IMR-90 (cell line): ENCODE results near the gene INPP5D. TPM values are rescaled to one million over a fixed set of nuclear protein-coding genes. Genes with fewer than 3 reads are reported as not detected.

Experiments used
- ATAC-seq: fragments of 200-7000 bp; cut with Tn5 transposase; 2 replicates; pipeline ENCODE4 v1.9.1; 2020; ENCODE audit warnings: low read depth, mild to moderate bottlenecking, moderate library complexity
- BruUV-seq: library from RNA; stranded (reverse); fragments of 400-500 nt; replicated peaks from 2 replicates; lab custom pipeline; 2021; lab: Mats Ljungman, UMichigan
- CTCF ChIA-PET: fragments of 300-600 bp; formaldehyde crosslinking; extraction: SDS; loops from one replicate; lab custom pipeline; 2021; ENCODE audit warnings: antibody characterized with exemption; lab: Yijun Ruan, JAX
- POLR2A ChIA-PET: fragments of 300-600 bp; sonication (Branson Sonifier 250); formaldehyde crosslinking; loops from one replicate; lab custom pipeline; 2022; ENCODE audit warnings: antibody characterized with exemption; ENCODE audit not compliant: unreplicated experiment; lab: Charles Lee
- DNase-seq: peaks from one replicate; pipeline ENCODE4 v3.0.0; 2013
- H2AFZ ChIP-seq: replicated peaks from 2 replicates; pipeline ENCODE3; 2013; ENCODE audit warnings: low read length, mild to moderate bottlenecking; ENCODE audit not compliant: poor library complexity
- H2AK5ac ChIP-seq: 2 replicates; pipeline ENCODE4 v1.6.1; 2013; ENCODE audit warnings: low read depth, low read length, inconsistent platforms
- H2AK9ac ChIP-seq: replicated peaks from 2 replicates; pipeline ENCODE3; 2013; ENCODE audit warnings: mild to moderate bottlenecking, low read depth, low read length, moderate library complexity; ENCODE audit not compliant: poor library complexity
- H2BK120ac ChIP-seq: 2 replicates; pipeline ENCODE4 v1.6.1; 2013; ENCODE audit warnings: low read depth, low read length, inconsistent platforms
- H2BK15ac ChIP-seq: 3 replicates; pipeline ENCODE4 v1.6.1; 2013; ENCODE audit warnings: low read depth, low read length, inconsistent platforms
- H2BK20ac ChIP-seq: 2 replicates; pipeline ENCODE4 v1.6.1; 2013; ENCODE audit warnings: low read depth, mild to moderate bottlenecking, inconsistent platforms, low read length, moderate library complexity
- H2BK5ac ChIP-seq: 2 replicates; pipeline ENCODE4 v1.6.1; 2013; ENCODE audit warnings: mild to moderate bottlenecking, low read depth, low read length, inconsistent platforms; ENCODE audit not compliant: poor library complexity, severe bottlenecking
- H3K14ac ChIP-seq: replicated peaks from 2 replicates; pipeline ENCODE4 v1.6.1; 2013; ENCODE audit warnings: low read depth, low read length, inconsistent platforms
- H3K18ac ChIP-seq: 2 replicates; pipeline ENCODE4 v1.6.1; 2013; ENCODE audit warnings: low read depth, low read length, control low read depth
- H3K23ac ChIP-seq: 2 replicates; pipeline ENCODE4 v1.6.1; 2013; ENCODE audit warnings: low read depth, low read length, inconsistent platforms
- H3K27ac ChIP-seq: 2 replicates; pipeline ENCODE4 v1.5.1; 2013; ENCODE audit warnings: mild to moderate bottlenecking, control low read depth, low read length; ENCODE audit not compliant: insufficient read depth
- H3K27me3 ChIP-seq: 2 replicates; pipeline ENCODE4 v1.6.1; 2013; ENCODE audit warnings: low read length; ENCODE audit not compliant: control insufficient read depth, insufficient read depth
- H3K36me3 ChIP-seq: 2 replicates; pipeline ENCODE4 v1.6.1; 2013; ENCODE audit warnings: low read length, mixed read lengths; ENCODE audit not compliant: control insufficient read depth, insufficient read depth
- H3K4ac ChIP-seq: 2 replicates; pipeline ENCODE4 v1.6.1; 2013; ENCODE audit warnings: low read depth, low read length, inconsistent platforms
- H3K4me1 ChIP-seq: 2 replicates; pipeline ENCODE4 v1.6.1; 2013; ENCODE audit warnings: low read length, mixed read lengths; ENCODE audit not compliant: control insufficient read depth, insufficient read depth
- H3K4me2 ChIP-seq: 2 replicates; pipeline ENCODE4 v1.6.1; 2013; ENCODE audit warnings: low read depth, mild to moderate bottlenecking, control low read depth, low read length, moderate library complexity
- H3K4me3 ChIP-seq: 2 replicates; pipeline ENCODE4 v1.5.1; 2013; ENCODE audit warnings: low read depth, mild to moderate bottlenecking, control low read depth, low read length, moderate library complexity; ENCODE audit not compliant: insufficient read depth
- H3K56ac ChIP-seq: 2 replicates; pipeline ENCODE4 v1.6.1; 2013; ENCODE audit warnings: low read length, inconsistent platforms; ENCODE audit not compliant: insufficient read depth; ENCODE audit errors: extremely low read depth
- H3K79me1 ChIP-seq, 2 experiments: 2 replicates each; pipeline ENCODE4 v1.6.1; 2013; ENCODE audit warnings: low read length in 2 of 2, inconsistent platforms in 1 of 2, low read depth in 1 of 2
- H3K9ac ChIP-seq: 2 replicates; pipeline ENCODE4 v1.6.1; 2013; ENCODE audit warnings: low read depth, low read length, control low read depth
- H3K9me1 ChIP-seq: 2 replicates; pipeline ENCODE4 v1.6.1; 2013; ENCODE audit warnings: low read length, inconsistent platforms; ENCODE audit not compliant: insufficient read depth
- H3K9me3 ChIP-seq: 2 replicates; pipeline ENCODE4 v1.6.1; 2013; ENCODE audit warnings: low read length; ENCODE audit not compliant: control insufficient read depth, insufficient read depth
- H4K20me1 ChIP-seq: 2 replicates; pipeline ENCODE4 v1.6.1; 2013; ENCODE audit warnings: low read length, inconsistent platforms; ENCODE audit not compliant: insufficient read depth
- H4K5ac ChIP-seq: 2 replicates; pipeline ENCODE4 v1.6.1; 2013; ENCODE audit warnings: mild to moderate bottlenecking, low read depth, low read length, control low read depth
- H4K8ac ChIP-seq, 2 experiments: 2 replicates each; pipeline ENCODE4 v1.6.1; 2013; ENCODE audit warnings: low read depth in 2 of 2, low read length in 2 of 2, control low read depth in 1 of 2, inconsistent platforms in 1 of 2
- H4K91ac ChIP-seq: 2 replicates; pipeline ENCODE4 v1.6.1; 2013; ENCODE audit warnings: low read depth, low read length, inconsistent platforms; ENCODE audit not compliant: insufficient read depth
- BHLHE40 ChIP-seq: fragments of 150-350 bp; IDR thresholded peaks from 2 replicates; pipeline ENCODE4 v1.6.1; 2016; ENCODE audit warnings: mild to moderate bottlenecking, low read depth, low read length
- CEBPB ChIP-seq: IDR thresholded peaks from 2 replicates; pipeline ENCODE4 v1.6.1; 2012; ENCODE audit warnings: low read depth, low read length, improper control_type of control experiment
- CHD1 ChIP-seq: IDR thresholded peaks from 2 replicates; pipeline ENCODE4 v1.6.1; 2012; ENCODE audit warnings: low read depth, low read length, improper control_type of control experiment
- CTCF ChIP-seq: conservative IDR thresholded peaks from 2 replicates; pipeline ENCODE4 v1.5.1; 2012; ENCODE audit warnings: mild to moderate bottlenecking, low read depth, low read length, improper control_type of control experiment
- ELK1 ChIP-seq: fragments of 150-350 bp; IDR thresholded peaks from 2 replicates; pipeline ENCODE4 v1.6.1; 2016; ENCODE audit warnings: low read depth, mild to moderate bottlenecking, low read length, moderate library complexity, borderline replicate concordance
- MAFK ChIP-seq: IDR thresholded peaks from 2 replicates; pipeline ENCODE4 v1.6.1; 2012; ENCODE audit warnings: low read depth, low read length, improper control_type of control experiment
- MXI1 ChIP-seq: IDR thresholded peaks from 2 replicates; pipeline ENCODE4 v1.6.1; 2012; ENCODE audit warnings: low read depth, mild to moderate bottlenecking, low read length, moderate library complexity, borderline replicate concordance
- NFE2L2 ChIP-seq: fragments of 150-350 bp; IDR thresholded peaks from 2 replicates; pipeline ENCODE4 v1.6.1; 2016; ENCODE audit warnings: low read depth, mild to moderate bottlenecking, low read length
- POLR2A ChIP-seq: IDR thresholded peaks from 2 replicates; pipeline ENCODE4 v1.6.1; 2012; ENCODE audit warnings: mild to moderate bottlenecking, low read depth, low read length
- RAD21 ChIP-seq: IDR thresholded peaks from 2 replicates; pipeline ENCODE4 v1.6.1; 2012; ENCODE audit warnings: low read length, improper control_type of control experiment
- RCOR1 ChIP-seq: IDR thresholded peaks from 2 replicates; pipeline ENCODE4 v1.6.1; 2012; ENCODE audit warnings: mild to moderate bottlenecking, low read length, improper control_type of control experiment; ENCODE audit not compliant: insufficient replicate concordance
- RFX5 ChIP-seq: IDR thresholded peaks from 2 replicates; pipeline ENCODE4 v1.8.0; 2012; ENCODE audit warnings: low read depth, mild to moderate bottlenecking, low read length, moderate library complexity
- WGBS, 2 experiments: methylation state at CpG; one replicate each; pipeline versions ENCODE4 v1.1.5 to v1.1.7; 2013; ENCODE audit warnings: missing lambda C conversion rate in 2 of 2; ENCODE audit not compliant: insufficient read length in 1 of 2; ENCODE audit errors: extremely low coverage in 2 of 2; 5-methylcytosine and 5-hydroxymethylcytosine counted together
- dilution Hi-C: fragments of 300-500 bp; cut with HindIII; formaldehyde crosslinking; loops from one replicate; pipeline ENCODE4 v1.14.3; 2018; ENCODE audit warnings: low sequenced_read_pairs; ENCODE audit not compliant: unreplicated experiment
- in situ Hi-C: fragments of 300-500 bp; cut with MboI; formaldehyde crosslinking; loops from 3 replicates; pipeline ENCODE4 v1.14.3; 2019; ENCODE audit warnings: low sequenced_read_pairs, inconsistent platforms, mixed read lengths
- intact Hi-C: fragments of 100-400 bp; cut with micrococcal nuclease; formaldehyde crosslinking; loops from 2 replicates; pipeline ENCODE4 v1.10.0; 2022
- polyA plus RNA-seq, 3 experiments: library from polyadenylated mRNA; depleted of rRNA; stranded (reverse); fragments of >200 nt; gene quantifications; 2 replicates each; pipeline ENCODE4 v1.2.3, GENCODE V29; 2012; ENCODE audit warnings: low replicate concordance in 1 of 3
- total RNA-seq: library from RNA; depleted of rRNA; stranded (reverse); fragments of >200 nt; gene quantifications from 2 replicates; pipeline ENCODE4 v1.2.3, GENCODE V29; 2012
- TF ChIP-seq, protein P1 (sequence below): fragments of 150-350 bp; IDR thresholded peaks from 2 replicates; pipeline ENCODE4 v1.6.1; 2017; ENCODE audit warnings: mild to moderate bottlenecking, antibody characterized with exemption, low read length, low read depth

INPP5D gene
- total and polyA plus RNA-seq, 2 of the 4 experiments (the other 2 are of a cell fraction) = 0.18 to 0.29 TPM

DNA sequence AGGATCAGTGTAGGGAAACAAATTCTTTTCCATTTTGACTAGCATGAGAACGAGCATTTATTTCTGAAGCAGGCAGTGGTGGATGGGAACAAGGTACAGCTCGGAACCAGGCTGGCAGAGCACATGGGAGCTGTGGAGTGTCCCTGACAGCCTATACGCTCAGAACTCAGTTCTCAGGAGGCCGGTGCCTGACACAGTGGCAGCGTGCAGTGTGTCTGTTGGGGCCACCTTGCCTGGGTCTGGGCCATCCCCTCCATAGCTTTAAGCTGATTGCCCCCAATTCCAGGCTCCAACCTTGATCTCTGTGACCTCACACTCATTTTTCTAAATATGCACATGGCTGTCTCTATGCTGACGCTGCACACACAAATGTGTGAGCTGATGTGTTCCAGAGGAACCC lies 136.9 kb downstream of the INPP5D start:
- no peak overlapping the region for H2AK5ac ChIP-seq
- peaks cover 22% of the 10 kb centered on the region for H3K27me3 ChIP-seq
- no peak overlapping the region for H3K56ac ChIP-seq
- H2AK9ac ChIP-seq = no peak overlapping the region
- no peaks in the 10 kb centered on the region for H4K20me1 ChIP-seq
- H3K4ac ChIP-seq = no peak overlapping the region
- no peak overlapping the region for H3K4me2 ChIP-seq
- H2BK20ac ChIP-seq = no peak overlapping the region
- DNase-seq (no peak), ATAC-seq (no peak)
- H2AFZ ChIP-seq = no peak overlapping the region
- no peaks in the 10 kb centered on the region for H3K9me3 ChIP-seq
- H3K9me1 ChIP-seq = no peaks in the 10 kb centered on the region
- H3K4me1 ChIP-seq = no peaks in the 10 kb centered on the region
- no peaks in the 10 kb centered on the region for H3K79me1 ChIP-seq
- H2BK15ac ChIP-seq = no peak overlapping the region
- H2BK5ac ChIP-seq = no peak overlapping the region
- no peak overlapping the region for H3K18ac ChIP-seq
- H3K4me3 ChIP-seq = no peak overlapping the region
- 40% methylated on average over 1 of the region's 6 CpGs; no CpG with 5 or more reads in 1 of the 2 experiments for WGBS, 2 experiments
- TF ChIP-seq NFE2L2 (no peak), RFX5 (no peak), ELK1 (no peak), MAFK (no peak), RCOR1 (no peak), BHLHE40 (no peak), RAD21 (no peak), CTCF (no peak), CEBPB (no peak), CHD1 (no peak), POLR2A (no peak), MXI1 (no peak)
- TF ChIP-seq, protein P1, sequence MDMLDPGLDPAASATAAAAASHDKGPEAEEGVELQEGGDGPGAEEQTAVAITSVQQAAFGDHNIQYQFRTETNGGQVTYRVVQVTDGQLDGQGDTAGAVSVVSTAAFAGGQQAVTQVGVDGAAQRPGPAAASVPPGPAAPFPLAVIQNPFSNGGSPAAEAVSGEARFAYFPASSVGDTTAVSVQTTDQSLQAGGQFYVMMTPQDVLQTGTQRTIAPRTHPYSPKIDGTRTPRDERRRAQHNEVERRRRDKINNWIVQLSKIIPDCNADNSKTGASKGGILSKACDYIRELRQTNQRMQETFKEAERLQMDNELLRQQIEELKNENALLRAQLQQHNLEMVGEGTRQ = no peak
- BruUV-seq = no TSS peak
- CTCF ChIA-PET = no interaction called here
- H3K9ac ChIP-seq = no peak overlapping the region
- H4K5ac ChIP-seq = no peak overlapping the region
- H3K23ac ChIP-seq = no peak overlapping the region
- dilution Hi-C loops = no loop called here
- intact Hi-C loops = no loop called here
- H3K36me3 ChIP-seq = no peaks in the 10 kb centered on the region
- no peak overlapping the region for H3K14ac ChIP-seq
- no peak overlapping the region for H2BK120ac ChIP-seq
- H4K8ac ChIP-seq = no peak overlapping the region
- H4K91ac ChIP-seq = no peak overlapping the region
- no peak overlapping the region for H3K27ac ChIP-seq
- POLR2A ChIA-PET = no interaction called here
- in situ Hi-C loops = no loop called here
